Left hindlimb (tissue), 1 donor: ENCODE results near the gene ZNF337.

Experiments
- DNase-seq: peaks from one replicate; pipeline ENCODE4 v3.0.0-alpha.2; 2018

The ZNF337 gene

GRCh38 chr20:25624500-25624939 lies 72.1 kb downstream of the ZNF337 start:
- no peak for DNase-seq
